GM06990 (cell line): ENCODE measurements around the gene TMEM41B.
"Not testable (repeated sequence)": the region's sequence is repeated elsewhere in the genome, so short reads cannot be mapped to it uniquely, and the experiment has no call there.

Experiments used
- DNase-seq: peaks from one replicate; pipeline ENCODE4 v3.0.0-alpha.2; 2011; ENCODE audit not compliant: insufficient read length; ENCODE audit errors: extremely low read depth
- H3K27me3 ChIP-seq: replicated peaks from 2 replicates; pipeline ENCODE4 v1.6.0; 2011; ENCODE audit warnings: low read length; ENCODE audit not compliant: control insufficient read depth, insufficient read depth
- H3K36me3 ChIP-seq: 2 replicates; pipeline ENCODE4 v1.5.1; 2011; ENCODE audit warnings: low read length; ENCODE audit not compliant: control insufficient read depth, insufficient read depth
- H3K4me3 ChIP-seq: replicated peaks from 2 replicates; pipeline ENCODE4 v1.5.1; 2011; ENCODE audit warnings: low read depth, mild to moderate bottlenecking, control low read depth, low read length
- TF ChIP-seq, protein P1 (sequence below): IDR thresholded peaks from 2 replicates; pipeline ENCODE4 v1.5.1; 2011; ENCODE audit warnings: low read length, control low read depth, mild to moderate bottlenecking, inconsistent platforms; ENCODE audit not compliant: insufficient read depth, poor library complexity, severe bottlenecking

Gene TMEM41B

DNA sequence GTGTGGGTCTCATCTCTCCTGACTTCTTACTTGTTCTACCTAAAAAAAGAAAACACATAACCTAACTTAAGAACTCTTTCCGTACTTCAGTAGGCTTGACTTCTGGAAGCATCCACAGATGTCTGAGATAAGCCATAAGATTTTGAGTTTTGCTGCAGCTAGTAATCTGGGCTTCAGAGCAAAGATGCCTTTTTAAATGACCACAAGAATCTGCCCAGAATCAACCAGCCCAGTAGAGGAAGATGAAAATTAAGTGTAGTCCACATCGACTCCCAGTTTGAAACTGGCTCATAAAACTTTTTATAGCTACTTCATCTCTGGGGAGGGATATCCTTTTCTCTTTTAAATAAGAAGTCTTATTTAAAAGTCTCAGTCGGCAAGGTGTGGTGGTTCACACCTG lies 60.0 kb downstream of the TMEM41B start:
- TF ChIP-seq, protein P1, sequence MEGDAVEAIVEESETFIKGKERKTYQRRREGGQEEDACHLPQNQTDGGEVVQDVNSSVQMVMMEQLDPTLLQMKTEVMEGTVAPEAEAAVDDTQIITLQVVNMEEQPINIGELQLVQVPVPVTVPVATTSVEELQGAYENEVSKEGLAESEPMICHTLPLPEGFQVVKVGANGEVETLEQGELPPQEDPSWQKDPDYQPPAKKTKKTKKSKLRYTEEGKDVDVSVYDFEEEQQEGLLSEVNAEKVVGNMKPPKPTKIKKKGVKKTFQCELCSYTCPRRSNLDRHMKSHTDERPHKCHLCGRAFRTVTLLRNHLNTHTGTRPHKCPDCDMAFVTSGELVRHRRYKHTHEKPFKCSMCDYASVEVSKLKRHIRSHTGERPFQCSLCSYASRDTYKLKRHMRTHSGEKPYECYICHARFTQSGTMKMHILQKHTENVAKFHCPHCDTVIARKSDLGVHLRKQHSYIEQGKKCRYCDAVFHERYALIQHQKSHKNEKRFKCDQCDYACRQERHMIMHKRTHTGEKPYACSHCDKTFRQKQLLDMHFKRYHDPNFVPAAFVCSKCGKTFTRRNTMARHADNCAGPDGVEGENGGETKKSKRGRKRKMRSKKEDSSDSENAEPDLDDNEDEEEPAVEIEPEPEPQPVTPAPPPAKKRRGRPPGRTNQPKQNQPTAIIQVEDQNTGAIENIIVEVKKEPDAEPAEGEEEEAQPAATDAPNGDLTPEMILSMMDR: no peak
- Histone ChIP-seq H3K4me3 (no peak overlapping the region), H3K27me3 (no peaks in the 10 kb centered on the region), H3K36me3 (no peaks in the 10 kb centered on the region)
- DNase-seq: no peak

DNA sequence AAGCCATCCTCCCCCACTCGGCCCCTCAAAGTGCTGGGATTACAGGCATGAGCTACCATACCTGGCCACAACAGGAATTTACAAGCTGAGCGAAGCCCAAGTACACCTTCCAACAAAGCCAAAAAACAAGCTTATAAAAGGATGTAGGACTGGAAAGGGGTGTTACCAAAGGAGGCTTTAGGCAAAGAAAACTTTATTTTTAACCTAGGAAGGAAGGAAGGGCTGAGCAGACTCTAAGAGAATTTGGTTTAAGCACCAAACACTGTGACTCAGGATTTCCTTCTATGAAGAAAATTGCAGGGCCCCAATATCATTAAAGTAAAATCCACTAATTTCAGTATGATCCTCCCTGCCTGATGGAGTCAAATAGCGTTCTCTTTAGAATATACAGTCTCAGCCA lies 61.3 kb downstream of the TMEM41B start:
- TF ChIP-seq, protein P1: no peak

DNA sequence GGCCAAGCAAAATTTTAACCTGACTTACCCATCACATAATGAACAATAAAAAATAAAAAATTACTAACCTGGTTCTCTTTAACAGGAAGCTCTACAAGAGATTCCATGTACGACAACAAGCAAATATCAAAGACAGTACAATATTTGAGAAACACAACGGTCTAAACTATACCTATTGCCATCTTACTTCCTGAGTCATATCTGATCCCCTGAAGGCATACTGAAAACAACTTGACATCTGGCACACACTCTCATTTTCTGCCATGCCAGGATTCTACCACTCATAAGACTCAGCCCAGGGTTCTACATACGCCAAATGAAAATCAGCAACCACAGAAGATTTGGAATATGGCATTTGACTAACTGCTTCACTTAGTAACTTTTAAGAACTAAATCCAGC lies 63.1 kb downstream of the TMEM41B start:
- no peaks in the 10 kb centered on the region for H3K36me3 ChIP-seq
- TF ChIP-seq, protein P1: no peak
- no peak overlapping the region for H3K4me3 ChIP-seq
- DNase-seq: no peak
- H3K27me3 ChIP-seq: no peaks in the 10 kb centered on the region

More for the DNA sequence above, 61.3 kb downstream of the TMEM41B start:
- Histone ChIP-seq H3K36me3 (no peaks in the 10 kb centered on the region), H3K27me3 (no peaks in the 10 kb centered on the region), H3K4me3 (no peak overlapping the region)
- no peak for DNase-seq

DNA sequence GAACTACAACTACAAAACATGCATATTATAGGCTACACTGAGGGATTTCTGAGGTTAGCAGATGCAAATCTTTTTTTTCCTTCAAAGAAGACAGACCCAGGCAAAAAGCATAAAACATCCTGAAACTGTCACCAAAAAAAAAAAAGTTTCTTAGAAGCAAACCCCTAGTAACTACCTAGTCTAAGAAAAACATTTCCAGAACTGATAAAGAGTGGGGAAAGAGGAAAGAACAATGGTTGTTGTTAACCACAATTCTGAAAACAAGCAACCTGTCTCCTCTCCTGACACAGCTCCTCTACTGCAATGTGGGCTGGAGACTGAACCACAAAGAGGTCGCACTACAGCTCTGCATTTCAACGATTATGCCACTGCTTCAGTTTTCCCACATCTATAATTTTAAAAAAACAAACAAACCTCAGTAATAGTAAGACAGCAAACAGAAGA lies 64.2 kb downstream of the TMEM41B start:
- TF ChIP-seq, protein P1: peak; percentile 2
- Histone ChIP-seq H3K4me3 (no peak overlapping the region), H3K36me3 (no peaks in the 10 kb centered on the region), H3K27me3 (no peaks in the 10 kb centered on the region)
- DNase-seq: peak; percentile 61

DNA sequence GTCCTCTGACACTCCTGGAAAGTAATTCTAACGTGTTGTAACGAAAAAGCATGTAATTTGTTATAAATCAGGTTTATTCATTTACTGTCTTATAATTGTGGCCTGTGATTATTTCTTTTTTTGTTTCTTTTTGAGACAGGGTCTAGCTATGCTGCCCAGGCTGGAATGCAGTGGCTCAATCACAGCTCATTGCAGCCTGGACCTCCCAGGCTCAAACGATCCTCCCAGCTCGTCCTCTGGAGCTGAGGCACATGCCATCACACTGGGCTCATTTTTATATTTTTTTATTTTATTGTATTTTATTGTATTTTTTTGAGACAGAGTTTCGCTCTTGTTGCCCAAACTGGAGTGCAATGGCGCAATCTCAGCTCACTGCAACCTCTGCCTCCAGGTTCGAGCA lies 65.1 kb downstream of the TMEM41B start:
- Histone ChIP-seq H3K36me3 (no peaks in the 10 kb centered on the region), H3K27me3 (no peaks in the 10 kb centered on the region), H3K4me3 (no peak overlapping the region)
- TF ChIP-seq, protein P1: no peak
- no peak for DNase-seq

DNA sequence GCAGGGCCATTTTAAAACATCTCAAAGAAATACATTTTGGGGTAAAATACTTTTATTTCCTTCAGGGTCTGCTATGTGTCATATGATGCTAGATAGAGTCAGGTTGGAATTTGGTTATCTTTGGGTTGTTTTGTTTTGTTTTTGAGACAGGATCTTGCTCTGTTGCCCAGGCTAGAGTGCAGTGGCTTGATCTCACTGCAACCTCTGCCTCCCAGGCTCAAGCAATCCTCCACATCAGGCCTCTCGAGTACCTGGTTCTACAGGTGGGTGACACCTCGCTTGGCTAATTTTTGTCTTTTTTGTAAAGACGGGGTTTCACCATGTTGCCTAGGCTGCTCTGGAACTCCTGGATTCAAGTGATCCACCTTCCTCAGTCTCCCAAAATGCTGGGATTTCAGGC lies 66.5 kb downstream of the TMEM41B start:
- Histone ChIP-seq H3K4me3 (no peak overlapping the region), H3K27me3 (no peaks in the 10 kb centered on the region), H3K36me3 (no peaks in the 10 kb centered on the region)
- no peak for DNase-seq
- TF ChIP-seq, protein P1: no peak

DNA sequence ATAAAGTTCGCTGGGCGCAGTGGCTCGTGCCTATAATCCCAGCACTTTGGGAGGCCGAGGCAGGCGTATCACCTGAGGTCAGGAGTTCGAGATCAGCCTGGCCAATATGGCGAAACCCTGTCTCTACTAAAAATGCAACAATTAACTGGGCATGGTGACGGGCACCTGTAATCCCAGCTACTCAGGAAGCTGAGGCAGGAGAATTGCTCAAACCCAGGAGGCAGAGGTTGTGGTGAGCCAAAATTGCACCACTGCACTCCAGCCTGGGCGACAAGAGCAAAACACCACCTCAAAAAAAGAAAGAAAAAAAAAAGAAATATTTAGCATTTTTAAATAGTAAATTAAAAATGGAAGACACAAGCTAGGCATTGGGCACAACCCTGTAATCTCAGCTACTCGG lies 78.2 kb downstream of the TMEM41B start:
- DNase-seq, H3K27me3 ChIP-seq, H3K4me3 ChIP-seq, H3K36me3 ChIP-seq: not testable (repeated sequence)
